ENCODE measurements around the gene HACD1.

HACD1 gene

GRCh38 chr10:17655567-17656146 is 38.5 kb upstream of the HACD1 start:
- Histone ChIP-seq H3K9ac (no peak overlapping the region), H3K27me3 (ENCODE audit: insufficient read depth, low read depth) (no peaks in the 10 kb centered on the region), H3K4me2 (no peak overlapping the region), H3K79me2 (ENCODE audit: insufficient read depth, low read depth) (peaks cover 89% of the 10 kb centered on the region), H3K27ac (no peak overlapping the region), H2AFZ (ENCODE audit: low read depth) (no peak overlapping the region), H3K36me3 (ENCODE audit: insufficient read depth) (no peaks in the 10 kb centered on the region), H3K4me3 (IDR thresholded peaks at IDR 0.05; ENCODE audit: insufficient read depth, low read depth, low read length) (no peak overlapping the region), H3K4me1 (ENCODE audit: low read depth, poor library complexity, severe bottlenecking) (no peaks in the 10 kb centered on the region), H4K20me1 (ENCODE audit: insufficient read depth) (0 out of 2 replicates have a peak, but pooled peaks cover 4% of the 10 kb centered on the region)
- TF ChIP-seq CTCF (conservative IDR thresholded peaks at IDR 0.05; ENCODE audit: low read depth, low read length) = no peak

GRCh38 chr10:17655009-17655408 is 37.8 kb upstream of the HACD1 start:
- TF ChIP-seq CTCF (conservative IDR thresholded peaks at IDR 0.05; ENCODE audit: low read depth, low read length) = no peak

GRCh38 chr10:17652585-17652984 is 35.4 kb upstream of the HACD1 start:
- Histone ChIP-seq H3K79me2 (ENCODE audit: insufficient read depth, low read depth) (peaks cover 92% of the 10 kb centered on the region), H3K9ac (no peak overlapping the region), H3K4me1 (ENCODE audit: low read depth, poor library complexity, severe bottlenecking) (no peaks in the 10 kb centered on the region), H3K4me3 (IDR thresholded peaks at IDR 0.05; ENCODE audit: insufficient read depth, low read depth, low read length) (no peak overlapping the region), H3K27me3 (ENCODE audit: insufficient read depth, low read depth) (no peaks in the 10 kb centered on the region), H4K20me1 (ENCODE audit: insufficient read depth) (peaks cover 4% of the 10 kb centered on the region; the same call in 1 of the 2 replicates), H3K4me2 (no peak overlapping the region), H3K27ac (no peak overlapping the region), H2AFZ (ENCODE audit: low read depth) (no peak overlapping the region), H3K36me3 (ENCODE audit: insufficient read depth) (no peaks in the 10 kb centered on the region)
- no peak for TF ChIP-seq CTCF (conservative IDR thresholded peaks at IDR 0.05; ENCODE audit: low read depth, low read length)

More at GRCh38 chr10:17655009-17655408, 37.8 kb upstream of the HACD1 start:
- Histone ChIP-seq H3K27ac (no peak overlapping the region), H3K79me2 (ENCODE audit: insufficient read depth, low read depth) (peaks cover 94% of the 10 kb centered on the region), H4K20me1 (ENCODE audit: insufficient read depth) (0 out of 2 replicates have a peak, but pooled peaks cover 4% of the 10 kb centered on the region), H3K36me3 (ENCODE audit: insufficient read depth) (no peaks in the 10 kb centered on the region), H2AFZ (ENCODE audit: low read depth) (no peak overlapping the region), H3K4me1 (ENCODE audit: low read depth, poor library complexity, severe bottlenecking) (no peaks in the 10 kb centered on the region), H3K4me2 (no peak overlapping the region), H3K4me3 (IDR thresholded peaks at IDR 0.05; ENCODE audit: insufficient read depth, low read depth, low read length) (no peak overlapping the region), H3K9ac (no peak overlapping the region), H3K27me3 (ENCODE audit: insufficient read depth, low read depth) (no peaks in the 10 kb centered on the region)

- no peaks in the 10 kb centered on the region for H3K36me3 ChIP-seq (ENCODE audit: insufficient read depth)
- H3K9ac ChIP-seq = no peak overlapping the region
- peaks cover 4% of the 10 kb centered on the region; the same call in 1 of the 2 replicates for H4K20me1 ChIP-seq (ENCODE audit: insufficient read depth)
- H2AFZ ChIP-seq (ENCODE audit: low read depth) = no peak overlapping the region
- H3K27me3 ChIP-seq (ENCODE audit: insufficient read depth, low read depth) = no peaks in the 10 kb centered on the region
- no peak overlapping the region for H3K4me3 ChIP-seq (IDR thresholded peaks at IDR 0.05; ENCODE audit: insufficient read depth, low read depth, low read length)
- TF ChIP-seq CTCF (conservative IDR thresholded peaks at IDR 0.05; ENCODE audit: low read depth, low read length) = no peak
- no peak overlapping the region for H3K27ac ChIP-seq
- no peak overlapping the region for H3K4me2 ChIP-seq
- H3K79me2 ChIP-seq (ENCODE audit: insufficient read depth, low read depth) = peaks cover 92% of the 10 kb centered on the region
- no peaks in the 10 kb centered on the region for H3K4me1 ChIP-seq (ENCODE audit: low read depth, poor library complexity, severe bottlenecking)
Measured at GRCh38 chr10:17651896-17652295, 34.7 kb upstream of the HACD1 start.
